NOMO-1 (cell line): ENCODE data around the gene EIF4E.

Source experiments
- DNase-seq, 2 experiments: peaks; one replicate each; lab custom pipeline; 2025; ENCODE audit not compliant: unreplicated experiment in 2 of 2; lab: John Stamatoyannopoulos, UW

EIF4E gene, protein sequence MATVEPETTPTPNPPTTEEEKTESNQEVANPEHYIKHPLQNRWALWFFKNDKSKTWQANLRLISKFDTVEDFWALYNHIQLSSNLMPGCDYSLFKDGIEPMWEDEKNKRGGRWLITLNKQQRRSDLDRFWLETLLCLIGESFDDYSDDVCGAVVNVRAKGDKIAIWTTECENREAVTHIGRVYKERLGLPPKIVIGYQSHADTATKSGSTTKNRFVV

DNA sequence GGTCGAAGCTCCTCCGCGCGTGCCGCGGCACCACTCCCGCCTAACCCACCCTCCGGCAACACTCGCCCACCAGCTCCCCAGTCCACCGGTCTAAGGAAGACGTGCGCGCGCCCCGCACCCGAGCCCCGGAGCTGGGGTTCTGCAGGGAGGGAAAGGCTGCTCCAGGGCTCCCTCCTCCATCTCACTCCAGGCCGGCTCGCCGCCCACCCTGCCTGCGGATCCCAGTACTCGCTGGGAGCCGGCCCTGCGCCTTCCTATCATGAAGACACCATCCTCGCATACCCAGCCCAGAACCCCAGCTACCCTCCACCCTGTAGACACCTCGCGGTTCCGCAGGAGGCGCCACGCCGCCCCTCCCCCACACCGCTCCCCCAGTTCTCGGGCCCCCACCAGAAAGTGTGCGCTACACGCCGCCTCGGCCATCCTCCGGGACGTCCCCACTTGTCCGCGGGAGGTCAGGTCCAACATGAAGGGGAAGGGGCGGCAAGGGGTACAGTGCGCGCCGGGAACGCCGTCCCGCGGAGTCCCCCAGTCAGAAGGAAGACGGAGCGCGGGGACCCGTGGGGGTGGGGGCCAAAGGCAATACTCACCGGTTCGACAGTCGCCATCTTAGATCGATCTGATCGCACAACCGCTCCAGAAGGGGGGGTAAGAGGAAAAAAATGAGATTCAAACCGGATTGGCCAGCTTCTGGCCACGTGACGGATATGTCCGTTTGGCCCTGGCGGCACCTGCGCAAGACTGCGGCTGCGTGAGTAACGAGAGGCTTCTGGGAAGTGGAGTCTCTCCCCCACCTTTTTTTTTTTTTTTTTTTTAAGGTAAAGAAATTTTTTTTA, at the start of gene EIF4E:
TSS of gene EIF4E (minus strand) at position 629 of the 836 bp plus-strand sequence. CDS start at position 608, 21 bp downstream.
- DNase-seq = peak; percentile 95 to 97

DNA sequence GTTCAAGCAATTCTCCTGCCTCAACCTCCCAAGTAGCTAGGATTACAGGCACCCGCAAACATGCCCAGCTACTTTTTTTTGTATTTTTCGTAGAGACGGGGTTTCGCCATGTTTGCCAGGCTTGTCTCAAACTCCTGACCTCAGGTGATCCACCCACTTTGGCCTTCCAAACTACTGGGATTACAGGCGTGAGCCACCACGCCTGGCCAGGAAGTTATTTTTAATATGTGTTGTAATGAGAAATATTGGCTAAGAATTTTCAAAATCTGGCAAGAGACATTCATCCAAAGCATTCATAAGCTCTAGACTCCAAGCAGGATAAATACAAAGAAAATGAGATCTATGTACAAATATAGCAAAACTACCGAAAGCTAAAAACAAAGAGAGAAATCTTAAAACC, 48.6 kb upstream of the EIF4E start:
- DNase-seq = no peak

GRCh38 chr4:98976716-98977115, 47.8 kb upstream of the EIF4E start:
- no peak for DNase-seq

GRCh38 chr4:98969878-98970785, 41.2 kb upstream of the EIF4E start:
- DNase-seq = peak in 1 of 2 experiments; percentile 34

- no peak for DNase-seq
These were observed 38.9 kb upstream of the EIF4E start for GRCh38 chr4:98967786-98968329.

DNA sequence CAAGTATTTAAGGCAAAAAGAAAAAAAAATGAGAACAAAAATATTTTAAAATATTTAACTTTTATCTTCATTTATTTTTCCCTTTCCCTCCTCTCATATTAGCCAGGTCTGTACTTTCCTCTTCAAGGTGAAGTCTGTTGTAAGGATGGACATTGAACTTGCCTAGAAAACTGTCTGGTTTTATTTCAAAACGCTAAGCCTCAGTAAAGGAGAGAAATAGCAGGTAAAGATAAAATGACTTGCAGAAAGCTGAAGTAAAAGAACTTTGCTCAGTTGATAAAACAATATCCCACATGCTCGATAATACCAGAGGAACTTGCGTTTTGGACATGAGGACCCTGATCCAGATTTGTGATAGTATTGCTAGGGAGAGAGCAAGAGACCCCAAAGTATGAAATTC, 38.0 kb upstream of the EIF4E start:
- no peak for DNase-seq

GRCh38 chr4:98963538-98964433, 34.9 kb upstream of the EIF4E start:
- no peak for DNase-seq

- no peak for DNase-seq
These were observed 32.8 kb upstream of the EIF4E start for GRCh38 chr4:98961770-98962169.

DNA sequence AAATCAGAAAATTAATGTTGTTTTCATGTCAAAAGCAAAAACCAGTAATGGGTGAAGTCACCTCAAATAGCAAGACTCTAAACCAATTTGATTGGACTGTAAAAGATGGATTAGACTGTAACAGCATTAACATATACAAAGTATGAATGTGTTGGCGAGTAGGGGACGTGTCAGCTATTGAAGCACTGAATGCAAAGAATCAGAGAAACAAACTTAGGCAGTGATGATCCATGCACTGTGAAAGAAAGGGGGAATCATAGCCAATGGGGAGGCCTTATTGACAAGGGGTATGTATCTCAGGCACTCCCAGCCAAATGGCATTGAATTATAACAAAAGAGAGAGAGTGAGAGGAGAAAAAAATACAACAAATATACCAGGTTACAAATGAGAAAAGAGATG, 30.5 kb upstream of the EIF4E start:
- DNase-seq = no peak

DNA sequence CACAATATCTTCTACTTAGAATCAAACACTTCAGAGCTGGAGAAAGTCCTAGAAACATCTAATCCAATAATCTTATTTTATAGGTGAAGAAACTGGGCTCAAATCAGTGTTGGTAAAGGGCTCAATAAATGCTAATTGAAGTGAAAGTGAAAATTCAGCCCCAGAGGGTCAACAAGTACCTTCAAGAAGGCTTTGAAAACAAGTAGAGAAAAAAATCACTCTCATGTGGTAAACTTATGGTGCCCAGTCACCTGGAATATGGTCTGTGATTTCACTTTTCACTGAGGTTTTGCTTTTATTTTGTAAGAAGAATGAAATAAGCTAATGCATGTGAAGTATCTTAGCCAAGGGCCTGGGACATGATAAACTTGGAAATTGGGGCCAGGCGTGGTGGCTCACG, 29.1 kb upstream of the EIF4E start:
- DNase-seq = no peak

- DNase-seq = no peak
These were observed 26.3 kb upstream of the EIF4E start for GRCh38 chr4:98955229-98955628.

DNA sequence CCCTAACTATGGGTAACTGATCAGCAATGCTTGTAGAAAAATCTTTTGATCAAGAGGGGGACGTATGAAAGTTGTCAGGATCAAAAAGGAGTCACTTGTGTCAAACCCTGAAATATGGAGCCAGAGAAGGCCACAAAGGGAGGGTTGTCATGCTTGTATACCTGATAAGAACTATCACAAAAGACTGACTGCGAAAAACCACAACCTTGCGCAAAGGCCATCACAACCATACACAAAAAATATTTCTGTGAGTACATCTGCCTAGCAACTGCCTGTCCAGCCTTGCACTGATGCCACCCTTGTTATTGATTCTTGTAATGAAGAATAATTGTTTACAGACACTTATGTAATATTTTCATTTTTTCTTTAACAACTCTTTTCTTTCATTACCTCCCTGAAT, 22.8 kb upstream of the EIF4E start:
- no peak for DNase-seq

DNA sequence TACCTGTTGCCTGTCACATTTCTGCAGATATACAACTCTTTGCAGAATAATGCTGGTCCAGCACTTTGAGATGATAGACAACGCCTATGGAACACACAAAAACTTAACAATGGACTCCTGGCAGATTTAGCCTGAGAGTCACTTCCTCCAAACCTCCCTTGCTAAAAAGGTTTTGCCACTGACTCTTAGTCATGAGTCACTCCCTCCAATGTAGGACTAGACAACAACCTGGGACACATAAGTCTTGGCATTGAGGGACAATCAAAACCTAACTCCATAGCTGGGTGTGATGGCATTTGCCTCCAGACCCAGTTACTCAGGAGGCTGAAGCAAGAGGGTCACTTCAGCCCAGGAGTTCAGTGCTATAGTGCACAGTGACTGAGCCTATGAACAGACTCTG, 22.0 kb upstream of the EIF4E start:
- no peak for DNase-seq

DNA sequence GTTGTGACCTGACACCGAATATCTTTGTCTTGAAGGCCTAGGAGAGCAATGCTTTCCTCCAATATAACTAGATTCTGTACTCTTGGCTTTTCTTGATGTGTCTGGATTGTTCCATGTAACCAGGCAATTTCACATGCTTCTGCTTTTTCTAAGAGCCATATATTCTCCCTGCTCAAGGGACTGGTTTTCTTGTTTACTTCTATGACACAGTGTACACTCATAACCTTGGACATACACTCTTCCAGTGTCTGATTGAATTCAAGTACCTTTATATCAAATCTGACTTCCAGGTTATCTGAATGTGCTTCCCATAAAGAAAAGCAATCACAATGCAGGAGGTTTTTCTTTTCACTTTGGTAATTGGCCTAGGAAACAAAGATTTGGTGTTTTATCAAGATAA, 17.4 kb upstream of the EIF4E start:
- no peak for DNase-seq

DNA sequence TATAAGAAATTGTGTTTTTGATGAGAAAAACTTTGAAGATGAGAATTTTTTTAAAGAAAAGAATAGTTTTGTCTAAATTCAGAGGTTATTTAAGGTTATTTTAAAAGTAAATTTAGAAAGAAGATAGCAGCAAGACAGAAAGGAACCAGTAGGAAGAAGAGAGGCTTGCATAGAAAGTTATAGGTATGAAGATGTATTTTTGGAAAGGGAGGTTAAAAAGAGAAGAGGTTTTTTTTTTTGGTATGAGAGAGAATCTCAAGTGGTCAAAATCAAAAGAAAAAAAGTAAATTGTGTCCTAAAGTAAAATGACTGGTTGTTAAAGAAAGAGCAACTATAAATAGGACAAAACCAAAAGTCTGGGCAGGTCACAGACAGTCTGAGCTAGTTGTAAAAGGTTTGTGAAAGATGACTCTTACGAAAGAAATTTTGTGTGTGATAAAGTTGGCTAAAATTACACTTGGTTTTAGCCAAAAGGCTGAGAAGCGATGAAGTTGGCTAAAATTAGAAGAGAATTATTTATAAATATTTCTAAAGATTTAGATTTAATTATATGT, 16.4 kb upstream of the EIF4E start:
- DNase-seq = no peak

- no peak for DNase-seq
These were observed 11.0 kb upstream of the EIF4E start for GRCh38 chr4:98939892-98940298.

- no peak for DNase-seq
These were observed 10.5 kb upstream of the EIF4E start for GRCh38 chr4:98939438-98939837.

DNA sequence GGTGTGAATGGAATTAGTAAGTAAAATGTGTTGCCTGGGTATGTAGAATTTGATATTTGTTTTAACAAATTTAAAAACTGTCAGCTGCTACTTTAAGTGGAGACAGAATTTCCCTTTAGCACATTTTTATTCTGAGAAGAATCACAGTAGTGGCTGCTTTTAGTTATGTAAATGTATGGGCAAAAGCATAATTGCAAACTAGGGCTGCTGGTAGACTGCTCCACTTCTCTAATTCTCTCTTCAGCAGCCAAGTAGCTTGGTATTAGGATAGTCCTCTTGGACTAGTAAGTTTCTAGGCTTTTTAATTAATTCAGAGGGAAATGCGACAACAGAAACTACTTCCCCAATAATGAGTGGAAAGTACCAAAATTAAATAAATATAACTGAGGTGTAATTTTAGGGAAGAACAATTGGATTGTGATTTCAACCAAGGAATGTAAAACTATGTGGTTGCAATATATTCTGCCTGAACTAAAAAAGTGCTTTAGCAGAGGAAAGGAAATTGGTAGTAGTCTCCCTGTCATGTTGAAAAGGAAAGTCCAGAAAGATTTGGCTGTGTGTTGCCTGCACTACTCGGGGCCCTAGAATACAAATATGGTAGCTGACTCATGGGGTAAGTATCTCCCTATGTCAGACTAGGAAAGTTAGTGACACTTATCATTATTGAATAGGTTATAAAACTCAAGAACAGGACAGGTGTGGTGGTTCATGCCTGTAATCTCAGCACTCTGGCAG, 9.2 kb upstream of the EIF4E start:
- DNase-seq = no peak

- no peak for DNase-seq
These were observed 6.7 kb upstream of the EIF4E start for GRCh38 chr4:98935633-98936032.
